Loucy (cell line): Measurements from ENCODE around the gene IL13RA1.
"Not testable (repeated sequence)": the region's sequence is repeated elsewhere in the genome, so short reads cannot be mapped to it uniquely, and the experiment has no call there.

Experiments used
- H2AFZ ChIP-seq: fragments of 200-600 bp; sonication (generic); 2 replicates; pipeline ENCODE4 v1.6.0; 2016; ENCODE audit warnings: antibody characterized with exemption, mild to moderate bottlenecking, low read length, moderate library complexity
- H3F3A ChIP-seq: fragments of 200-600 bp; 2 replicates; pipeline ENCODE4 v1.6.0; 2016; ENCODE audit warnings: antibody characterized with exemption, low read depth, mild to moderate bottlenecking
- H3K27me3 ChIP-seq: fragments of 200-600 bp; sonication (generic); 2 replicates; pipeline ENCODE4 v1.6.1; 2014; ENCODE audit warnings: low read length, mild to moderate bottlenecking; ENCODE audit not compliant: insufficient read depth, poor library complexity, severe bottlenecking
- H3K36me3 ChIP-seq: fragments of 200-600 bp; sonication (generic); 2 replicates; pipeline ENCODE4 v1.6.1; 2016; ENCODE audit warnings: low read length; ENCODE audit not compliant: insufficient read depth
- H3K4me1 ChIP-seq: fragments of 200-600 bp; sonication (generic); 2 replicates; pipeline ENCODE4 v1.5.1; 2014; ENCODE audit warnings: low read length, mild to moderate bottlenecking; ENCODE audit not compliant: insufficient read depth, poor library complexity, severe bottlenecking
- H3K4me2 ChIP-seq: fragments of 200-600 bp; sonication (generic); 2 replicates; pipeline ENCODE4 v1.6.0; 2014; ENCODE audit warnings: antibody characterized with exemption, low read length, low read depth, mild to moderate bottlenecking; ENCODE audit not compliant: poor library complexity, severe bottlenecking
- H3K4me3 ChIP-seq: fragments of 200-600 bp; sonication (generic); 2 replicates; pipeline ENCODE4 v1.5.1; 2014; ENCODE audit warnings: low read length, mild to moderate bottlenecking, mixed read lengths; ENCODE audit not compliant: poor library complexity, severe bottlenecking
- H3K79me2 ChIP-seq: fragments of 200-600 bp; sonication (generic); 2 replicates; pipeline ENCODE4 v1.6.1; 2014; ENCODE audit warnings: low read length; ENCODE audit not compliant: insufficient read depth
- H3K9ac ChIP-seq: fragments of 200-600 bp; sonication (generic); 2 replicates; pipeline ENCODE4 v1.6.0; 2014; ENCODE audit warnings: mild to moderate bottlenecking, low read depth, low read length, moderate library complexity; ENCODE audit not compliant: poor library complexity, severe bottlenecking
- H3K9me2 ChIP-seq: fragments of 200-600 bp; sonication (generic); replicated peaks from 2 replicates; pipeline ENCODE4 v1.6.1; 2016; ENCODE audit warnings: low read depth, low read length, mixed read lengths
- H3K9me3 ChIP-seq: fragments of 200-600 bp; sonication (generic); 2 replicates; pipeline ENCODE4 v1.6.1; 2014; ENCODE audit warnings: mild to moderate bottlenecking, antibody characterized with exemption, low read length, low read depth; ENCODE audit not compliant: insufficient read depth
- H4K20me1 ChIP-seq: fragments of 200-600 bp; sonication (generic); 2 replicates; pipeline ENCODE4 v1.6.0; 2014; ENCODE audit warnings: antibody characterized with exemption, low read length, mild to moderate bottlenecking; ENCODE audit not compliant: insufficient read depth, poor library complexity, severe bottlenecking
- EZH2phosphoT487 ChIP-seq: fragments of 200-600 bp; IDR thresholded peaks from 2 replicates; pipeline ENCODE4 v1.6.1; 2018; ENCODE audit warnings: antibody characterized with exemption, mild to moderate bottlenecking, moderate library complexity, borderline replicate concordance
- TF ChIP-seq, protein P1 (sequence below): fragments of 200-600 bp; sonication (generic); conservative IDR thresholded peaks from 2 replicates; pipeline ENCODE4 v1.5.1; 2014; ENCODE audit warnings: mild to moderate bottlenecking, antibody characterized with exemption, low read length

IL13RA1 gene

DNA sequence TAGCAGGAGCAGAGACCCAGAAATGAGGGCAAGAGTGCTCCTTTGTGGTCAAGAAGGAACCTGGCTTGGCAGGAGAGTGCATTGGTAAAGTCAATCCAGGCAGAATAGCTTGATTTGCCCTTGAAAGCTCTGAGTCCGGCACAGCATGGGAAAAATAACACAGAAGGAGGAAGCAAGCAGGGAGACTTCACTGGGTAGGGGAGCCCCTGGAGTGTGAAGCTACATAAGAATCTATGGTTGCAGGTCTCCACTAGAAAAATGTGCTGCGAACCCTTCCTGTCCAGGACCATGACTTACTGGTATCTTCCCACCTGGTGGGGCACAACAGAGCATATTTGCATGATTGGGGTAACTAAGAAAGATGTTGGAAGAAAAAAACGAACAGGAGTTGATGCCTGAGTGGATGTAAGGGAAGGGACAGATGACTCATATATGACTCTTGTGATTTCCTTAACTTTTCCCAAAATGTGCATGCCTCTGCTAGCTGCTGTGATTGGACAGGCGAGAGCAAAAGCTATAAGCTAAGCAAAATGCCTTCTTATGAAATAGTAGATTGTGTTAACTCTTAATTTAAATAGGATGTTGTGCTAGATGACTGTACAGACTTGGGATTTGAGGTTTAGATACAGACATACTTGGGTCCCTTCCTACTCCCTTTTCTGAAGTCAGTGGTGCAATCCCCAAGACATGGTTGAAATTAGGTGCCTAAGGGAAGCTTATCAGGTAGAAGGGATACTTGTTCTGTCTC, 3.3 kb downstream of the IL13RA1 start:
- no peaks in the 10 kb centered on the region for H3K79me2 ChIP-seq

GRCh38 chrX:118732551-118732950, 5.1 kb downstream of the IL13RA1 start:
- not testable (repeated sequence) for H3K4me1 ChIP-seq

More for the DNA sequence above, 3.3 kb downstream of the IL13RA1 start:
- Histone ChIP-seq H3K9me2 (no peaks in the 10 kb centered on the region), H3K4me2 (no peak overlapping the region), H3F3A (no peaks in the 10 kb centered on the region), H3K36me3 (no peaks in the 10 kb centered on the region), H3K27me3 (no peaks in the 10 kb centered on the region), H3K4me3 (no peak overlapping the region), H3K9ac (no peak overlapping the region), H4K20me1 (no peaks in the 10 kb centered on the region), H2AFZ (no peak overlapping the region), H3K9me3 (no peaks in the 10 kb centered on the region), H3K4me1 (no peaks in the 10 kb centered on the region)
- TF ChIP-seq EZH2phosphoT487, result no peak
- TF ChIP-seq, protein P1, sequence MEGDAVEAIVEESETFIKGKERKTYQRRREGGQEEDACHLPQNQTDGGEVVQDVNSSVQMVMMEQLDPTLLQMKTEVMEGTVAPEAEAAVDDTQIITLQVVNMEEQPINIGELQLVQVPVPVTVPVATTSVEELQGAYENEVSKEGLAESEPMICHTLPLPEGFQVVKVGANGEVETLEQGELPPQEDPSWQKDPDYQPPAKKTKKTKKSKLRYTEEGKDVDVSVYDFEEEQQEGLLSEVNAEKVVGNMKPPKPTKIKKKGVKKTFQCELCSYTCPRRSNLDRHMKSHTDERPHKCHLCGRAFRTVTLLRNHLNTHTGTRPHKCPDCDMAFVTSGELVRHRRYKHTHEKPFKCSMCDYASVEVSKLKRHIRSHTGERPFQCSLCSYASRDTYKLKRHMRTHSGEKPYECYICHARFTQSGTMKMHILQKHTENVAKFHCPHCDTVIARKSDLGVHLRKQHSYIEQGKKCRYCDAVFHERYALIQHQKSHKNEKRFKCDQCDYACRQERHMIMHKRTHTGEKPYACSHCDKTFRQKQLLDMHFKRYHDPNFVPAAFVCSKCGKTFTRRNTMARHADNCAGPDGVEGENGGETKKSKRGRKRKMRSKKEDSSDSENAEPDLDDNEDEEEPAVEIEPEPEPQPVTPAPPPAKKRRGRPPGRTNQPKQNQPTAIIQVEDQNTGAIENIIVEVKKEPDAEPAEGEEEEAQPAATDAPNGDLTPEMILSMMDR, result no peak

DNA sequence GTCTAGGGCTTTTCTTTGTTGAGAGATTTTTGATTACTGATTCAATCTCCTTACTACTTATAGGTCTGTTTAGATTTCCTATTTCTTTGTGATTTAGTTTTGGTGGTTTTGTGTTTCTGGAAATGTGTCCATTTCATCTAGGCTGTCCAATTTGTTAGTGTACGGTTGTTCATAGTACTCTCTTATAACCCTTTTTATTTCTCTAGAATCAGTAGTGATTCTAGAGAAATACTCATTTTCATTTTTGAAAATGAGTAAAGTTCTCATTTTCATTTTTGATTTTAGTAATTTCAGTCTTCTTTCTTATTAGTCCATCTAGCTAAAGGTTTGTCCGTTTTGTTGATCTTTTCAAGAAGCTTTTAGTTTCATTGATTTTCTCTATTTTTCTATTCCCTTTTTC, 7.5 kb downstream of the IL13RA1 start:
- TF ChIP-seq EZH2phosphoT487, result no peak
- TF ChIP-seq, protein P1, result no peak
- no peak overlapping the region for H3K9ac ChIP-seq

More at GRCh38 chrX:118732551-118732950, 5.1 kb downstream of the IL13RA1 start:
- H3K9me2 ChIP-seq, H4K20me1 ChIP-seq, H3K27me3 ChIP-seq, H3K4me2 ChIP-seq, H3K9me3 ChIP-seq, H3K79me2 ChIP-seq, H2AFZ ChIP-seq, H3F3A ChIP-seq, H3K9ac ChIP-seq, H3K36me3 ChIP-seq, H3K4me3 ChIP-seq: not testable (repeated sequence)

More for the DNA sequence above, 7.5 kb downstream of the IL13RA1 start:
- no peaks in the 10 kb centered on the region for H3K27me3 ChIP-seq
- no peaks in the 10 kb centered on the region for H3K4me1 ChIP-seq
- H3K4me2 ChIP-seq, result no peak overlapping the region
- H2AFZ ChIP-seq, result no peak overlapping the region
- no peaks in the 10 kb centered on the region for H4K20me1 ChIP-seq
- no peaks in the 10 kb centered on the region for H3F3A ChIP-seq
- H3K36me3 ChIP-seq, result no peaks in the 10 kb centered on the region
- no peaks in the 10 kb centered on the region for H3K79me2 ChIP-seq
- no peaks in the 10 kb centered on the region for H3K9me3 ChIP-seq
- H3K4me3 ChIP-seq, result no peak overlapping the region
- H3K9me2 ChIP-seq, result no peaks in the 10 kb centered on the region
